Caco-2 (cell line): ENCODE data around the gene DSN1. TPM values are rescaled to one million over a fixed set of nuclear protein-coding genes. Genes with fewer than 3 reads are reported as not detected.

Source experiments
- BruUV-seq: library from RNA; stranded (reverse); fragments of 400-500 nt; replicated peaks from 2 replicates; lab custom pipeline; 2021; lab: Mats Ljungman, UMichigan
- CTCF ChIA-PET: fragments of 300-600 bp; sonication (Branson Sonifier 250); formaldehyde crosslinking; loops from one replicate; lab custom pipeline; 2022; ENCODE audit warnings: antibody characterized with exemption; lab: Charles Lee
- POLR2A ChIA-PET: fragments of 300-600 bp; sonication (Branson Sonifier 250); formaldehyde crosslinking; loops from one replicate; lab custom pipeline; 2022; ENCODE audit warnings: antibody characterized with exemption; lab: Charles Lee
- DNase-seq, 2 experiments: peaks; one replicate each; pipeline versions ENCODE4 v3.0.0 to v3.0.0-alpha.2; 2020 to 2022
- H3K27me3 ChIP-seq: replicated peaks from 2 replicates; pipeline ENCODE4 v1.6.0; 2011; ENCODE audit warnings: low read length; ENCODE audit not compliant: control insufficient read depth, insufficient read depth
- H3K36me3 ChIP-seq: 2 replicates; pipeline ENCODE4 v1.5.1; 2011; ENCODE audit warnings: low read length; ENCODE audit not compliant: control insufficient read depth, insufficient read depth
- H3K4me1 ChIP-seq: fragments of 250-450 bp; sonication (Bioruptor Pico); 2 replicates; pipeline ENCODE4 v1.5.1; 2020; ENCODE audit warnings: mild to moderate bottlenecking
- H3K4me3 ChIP-seq: 2 replicates; pipeline ENCODE4 v1.5.1; 2011; ENCODE audit warnings: low read depth, mild to moderate bottlenecking, control low read depth, low read length
- H3K9me3 ChIP-seq: fragments of 250-450 bp; sonication (Bioruptor Pico); 2 replicates; pipeline ENCODE4 v1.5.1; 2020; ENCODE audit warnings: mild to moderate bottlenecking, moderate library complexity
- H3K27ac Mint-ChIP-seq: one replicate; pipeline ENCODE4 v1.8.0; 2022; ENCODE audit warnings: mixed read lengths; ENCODE audit not compliant: unreplicated experiment
- H3K27me3 Mint-ChIP-seq: one replicate; pipeline ENCODE4 v1.8.0; 2022; ENCODE audit warnings: mixed read lengths; ENCODE audit not compliant: insufficient read depth, unreplicated experiment
- H3K36me3 Mint-ChIP-seq: one replicate; pipeline ENCODE4 v1.8.0; 2022; ENCODE audit warnings: mild to moderate bottlenecking, mixed read lengths; ENCODE audit not compliant: insufficient read depth, unreplicated experiment
- H3K4me1 Mint-ChIP-seq: one replicate; pipeline ENCODE4 v1.8.0; 2022; ENCODE audit warnings: low read depth, mixed read lengths; ENCODE audit not compliant: unreplicated experiment
- H3K4me3 Mint-ChIP-seq: one replicate; pipeline ENCODE4 v1.8.0; 2022; ENCODE audit warnings: mild to moderate bottlenecking, moderate library complexity, mixed read lengths; ENCODE audit not compliant: unreplicated experiment
- H3K9me3 Mint-ChIP-seq: one replicate; pipeline ENCODE4 v1.8.0; 2022; ENCODE audit warnings: mixed read lengths; ENCODE audit not compliant: unreplicated experiment
- CTCF ChIP-seq, 2 experiments: fragments of 200-600 bp in 1 of 2; IDR thresholded peaks; 1 replicate in 1 of 2; 2 replicates in 1 of 2; pipeline versions ENCODE4 v1.5.1 to v1.8.0; 2011 to 2022; ENCODE audit warnings: antibody characterized with exemption in 1 of 2, control low read depth in 1 of 2, inconsistent platforms in 1 of 2, low read depth in 1 of 2, low read length in 1 of 2, mild to moderate bottlenecking in 1 of 2, moderate library complexity in 1 of 2; ENCODE audit not compliant: insufficient read depth in 1 of 2, severe bottlenecking in 1 of 2, unreplicated experiment in 1 of 2
- intact Hi-C: fragments of 100-400 bp; cut with micrococcal nuclease; formaldehyde crosslinking; loops from one replicate; pipeline ENCODE4 v1.10.0; 2022; ENCODE audit not compliant: unreplicated experiment
- total RNA-seq: library from RNA; stranded (reverse); gene quantifications from 2 replicates; pipeline ENCODE4 v1.2.3, GENCODE V29; 2022

Gene DSN1
- total RNA-seq, 1 experiment from 2014 or later = 59.2 TPM

GRCh38 chr20:36773107-36773596, 411 bp downstream of the DSN1 start:
- CTCF ChIA-PET = interaction anchor here (0.6 to 2.7 kb wide), 27 partner anchors 15 to 705 kb away, joined by 3 to 45 read pairs (median 5); partner anchors contain the start of genes NDRG3 and RAB5IF
- Histone ChIP-seq H3K36me3 (peaks cover 4% of the 10 kb centered on the region), H3K9me3 (no peaks in the 10 kb centered on the region), H3K27me3 (no peaks in the 10 kb centered on the region), H3K4me1 (peaks cover 10% of the 10 kb centered on the region), H3K4me3 (peak overlapping the region; percentile 81)
- peaks cover 19% of the 10 kb centered on the region for H3K4me1 Mint-ChIP-seq
- no peak for DNase-seq
- POLR2A ChIA-PET = interaction anchor here (0.5 to 1.6 kb wide), 19 partner anchors 9 to 1084 kb away, joined by 3 to 23 read pairs (median 4); partner anchors contain the start of genes NDRG3, RAB5IF and TGIF2
- H3K27me3 Mint-ChIP-seq = no peaks in the 10 kb centered on the region
- H3K4me3 Mint-ChIP-seq = peak overlapping the region; percentile 80
- no peaks in the 10 kb centered on the region for H3K9me3 Mint-ChIP-seq
- TSS peak; percentile 73 for BruUV-seq
- H3K27ac Mint-ChIP-seq = peak overlapping the region; percentile 92
- intact Hi-C loops = loop anchor here (1.0 kb wide), 2 partner anchors 19 to 27 kb away; partner anchors contain the start of gene NDRG3
- TF ChIP-seq CTCF (IDR thresholded peaks at IDR 0.05; ENCODE audit: insufficient read depth in 1 of 2, low read depth in 1 of 2, low read length in 1 of 2, severe bottlenecking in 1 of 2, unreplicated experiment in 1 of 2) = no peak
- peaks cover 18% of the 10 kb centered on the region for H3K36me3 Mint-ChIP-seq

GRCh38 chr20:36770680-36771079, 2.9 kb downstream of the DSN1 start:
- no peak for DNase-seq
- no peak overlapping the region for H3K27ac Mint-ChIP-seq
- POLR2A ChIA-PET = interaction anchor here (0.6 kb wide), 1 partner anchor 25 kb away, joined by 4 read pairs; the partner anchor contains the start of gene NDRG3
- CTCF ChIA-PET = interaction anchor here (1.2 to 3.6 kb wide), 2 partner anchors 16 to 104 kb away, joined by 3 to 13 read pairs; no protein-coding TSS in a partner anchor
- TF ChIP-seq CTCF (IDR thresholded peaks at IDR 0.05; ENCODE audit: insufficient read depth in 1 of 2, low read depth in 1 of 2, low read length in 1 of 2, severe bottlenecking in 1 of 2, unreplicated experiment in 1 of 2) = no peak
- no peaks in the 10 kb centered on the region for H3K9me3 ChIP-seq
- peaks cover 10% of the 10 kb centered on the region for H3K4me1 ChIP-seq
- H3K4me3 ChIP-seq = no peak overlapping the region
- no peaks in the 10 kb centered on the region for H3K9me3 Mint-ChIP-seq
- no peaks in the 10 kb centered on the region for H3K27me3 ChIP-seq
- no peak overlapping the region for H3K4me3 Mint-ChIP-seq
- H3K27me3 Mint-ChIP-seq = no peaks in the 10 kb centered on the region
- intact Hi-C loops = no loop called here
- peaks cover 4% of the 10 kb centered on the region for H3K36me3 ChIP-seq
- BruUV-seq = no TSS peak
- peaks cover 19% of the 10 kb centered on the region for H3K4me1 Mint-ChIP-seq
- peaks cover 41% of the 10 kb centered on the region for H3K36me3 Mint-ChIP-seq

GRCh38 chr20:36768768-36769430, 4.7 kb downstream of the DSN1 start:
- H3K27me3 Mint-ChIP-seq = no peaks in the 10 kb centered on the region
- ChIA-PET CTCF (interaction anchor here (0.6 to 3.6 kb wide), 4 partner anchors 12 to 153 kb away, joined by 3 to 13 read pairs (median 5); no protein-coding TSS in a partner anchor), POLR2A (no interaction called here)
- H3K4me1 ChIP-seq = peaks cover 6% of the 10 kb centered on the region
- peaks cover 4% of the 10 kb centered on the region for H3K36me3 ChIP-seq
- no peaks in the 10 kb centered on the region for H3K9me3 ChIP-seq
- intact Hi-C loops = no loop called here
- no peaks in the 10 kb centered on the region for H3K27me3 ChIP-seq
- H3K9me3 Mint-ChIP-seq = no peaks in the 10 kb centered on the region
- BruUV-seq = no TSS peak
- H3K27ac Mint-ChIP-seq = no peak overlapping the region
- no peak for DNase-seq
- no peak overlapping the region for H3K4me3 ChIP-seq
- H3K36me3 Mint-ChIP-seq = peaks cover 54% of the 10 kb centered on the region
- H3K4me1 Mint-ChIP-seq = peaks cover 19% of the 10 kb centered on the region
- H3K4me3 Mint-ChIP-seq = no peak overlapping the region
- TF ChIP-seq CTCF (IDR thresholded peaks at IDR 0.05; ENCODE audit: insufficient read depth in 1 of 2, low read depth in 1 of 2, low read length in 1 of 2, severe bottlenecking in 1 of 2, unreplicated experiment in 1 of 2) = no peak
